Epithelial cell of proximal tubule (primary cell): ENCODE data around the gene MTFP1. TPM values are rescaled to one million over a fixed set of nuclear protein-coding genes. Genes with fewer than 3 reads are reported as not detected.
A peak's percentile ranks its signal among the peaks of the same experiment; 100 is the strongest.

Experiments
- DNase-seq: peaks from one replicate; pipeline ENCODE4 v3.0.0-alpha.2; 2011; ENCODE audit warnings: low read depth
- H3K4me3 ChIP-seq: 2 replicates; pipeline ENCODE4 v1.5.1; 2011; ENCODE audit warnings: low read depth, mild to moderate bottlenecking, low read length
- CTCF ChIP-seq: conservative IDR thresholded peaks from 2 replicates; pipeline ENCODE4 v1.5.1; 2012; ENCODE audit warnings: low read depth, mild to moderate bottlenecking, low read length
- total RNA-seq: library from RNA; depleted of rRNA; stranded (reverse); fragments of >200 nt; gene quantifications from 2 replicates; pipeline ENCODE4 v1.2.3, GENCODE V29; 2015

MTFP1 gene
- total RNA-seq, 1 donor from 2014 or later, result 79.7 TPM

DNA sequence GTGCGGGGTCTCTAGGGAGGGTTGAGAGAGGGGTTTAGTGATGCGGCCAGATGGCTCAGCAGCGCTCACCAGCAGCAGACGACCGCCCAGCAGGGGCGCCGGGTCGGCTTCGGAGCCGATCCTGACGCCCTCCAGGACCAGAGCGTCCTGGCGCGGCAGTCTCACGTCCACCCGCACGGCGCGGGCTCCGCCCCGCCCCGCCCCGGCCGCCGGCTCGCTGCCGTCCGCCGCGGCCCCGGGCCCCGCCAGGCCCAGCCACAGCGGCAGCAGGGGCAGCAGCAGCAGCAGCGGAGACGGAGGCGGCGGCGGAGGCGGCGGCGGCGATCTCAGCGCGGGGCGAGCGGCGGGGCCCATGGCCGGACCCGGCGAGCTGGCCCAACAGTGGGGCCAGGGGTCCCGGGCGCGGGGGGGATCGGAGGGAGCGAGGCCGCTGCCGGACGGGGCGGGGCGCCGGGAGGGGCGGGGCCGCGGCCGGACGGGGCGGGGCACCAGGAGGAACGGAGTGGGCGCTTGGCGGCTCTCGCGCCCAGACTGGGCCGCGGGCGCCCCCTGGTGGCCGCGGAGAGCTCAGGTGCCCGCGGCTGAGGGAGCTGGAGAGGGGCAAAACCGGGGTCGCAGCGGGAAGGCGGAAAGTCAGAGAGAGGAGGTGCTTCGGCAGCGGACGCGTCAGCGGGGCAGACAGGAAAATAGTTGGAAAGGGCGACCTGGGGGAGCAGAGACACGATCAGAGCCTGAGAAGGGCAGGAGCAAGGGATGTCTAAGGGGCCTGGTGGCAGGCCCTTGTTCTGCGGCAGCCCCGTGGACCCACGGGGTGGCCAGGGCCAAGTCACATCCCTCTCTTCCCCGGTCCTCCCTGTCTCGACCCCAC lies 38.4 kb upstream of the MTFP1 start, which contains the start of gene RNF215:
TSS of gene RNF215 (minus strand) at position 452 of the 868 bp plus-strand sequence. CDS start at position 354, 98 bp downstream.
- H3K4me3 ChIP-seq, result peak within 1 kb of the TSS; percentile 85
- TF ChIP-seq CTCF, result peak; percentile 73
- no peak for DNase-seq

- peak; percentile 23 for DNase-seq
- TF ChIP-seq CTCF, result peak; percentile 90
- no peak overlapping the region for H3K4me3 ChIP-seq
Measured at GRCh38 chr22:30390974-30391691, 34.4 kb upstream of the MTFP1 start.

- TF ChIP-seq CTCF, result no peak
- DNase-seq, result no peak
- H3K4me3 ChIP-seq, result no peak overlapping the region
Measured at GRCh38 chr22:30392661-30393321, 32.8 kb upstream of the MTFP1 start.

GRCh38 chr22:30393322-30393680 lies 32.3 kb upstream of the MTFP1 start:
- H3K4me3 ChIP-seq, result no peak overlapping the region
- no peak for TF ChIP-seq CTCF
- no peak for DNase-seq

DNA sequence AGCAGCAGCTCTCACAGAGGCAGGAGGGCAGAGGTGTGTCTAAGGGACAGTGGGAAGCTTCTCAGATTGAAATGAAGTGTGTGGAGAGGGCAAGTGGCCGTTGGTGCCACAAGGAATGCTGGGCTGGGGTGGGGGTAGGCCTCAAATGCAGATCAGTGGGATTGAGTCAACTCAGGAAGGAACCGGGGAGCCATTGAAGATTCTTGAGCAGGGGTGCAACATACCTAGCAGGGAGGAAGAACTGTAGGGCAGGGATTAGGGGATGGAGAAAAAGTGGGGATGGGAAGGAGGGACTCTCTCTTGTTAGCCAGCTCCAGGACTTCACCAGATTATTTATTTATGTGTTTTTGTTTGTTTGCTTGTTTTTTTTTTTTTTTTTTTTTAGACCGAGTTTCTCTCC lies 31.7 kb upstream of the MTFP1 start:
- no peak for TF ChIP-seq CTCF
- no peak overlapping the region for H3K4me3 ChIP-seq
- no peak for DNase-seq

GRCh38 chr22:30396871-30397655 lies 28.5 kb upstream of the MTFP1 start, which contains the start of gene SEC14L2:
Gene SEC14L2 (plus strand): TSS chr22:30397018. CDS start chr22:30397117, 99 bp downstream.
- H3K4me3 ChIP-seq, result peak within 1 kb of the TSS; percentile 86
- TF ChIP-seq CTCF, result no peak
- no peak for DNase-seq
